OCI-LY7 (cell line): ENCODE data around the gene GPRIN2. TPM values are rescaled to one million over a fixed set of nuclear protein-coding genes. Genes with fewer than 3 reads are reported as not detected.

ENCODE experiments used
- BruUV-seq: library from RNA; stranded (reverse); fragments of 400-500 nt; replicated peaks from 2 replicates; lab custom pipeline; 2021; lab: Mats Ljungman, UMichigan
- CTCF ChIA-PET: fragments of 300-600 bp; sonication (Branson Sonifier 250); formaldehyde crosslinking; loops from one replicate; lab custom pipeline; 2022; ENCODE audit warnings: antibody characterized with exemption; ENCODE audit not compliant: unreplicated experiment; lab: Charles Lee
- POLR2A ChIA-PET: fragments of 300-600 bp; sonication (Branson Sonifier 250); formaldehyde crosslinking; loops from one replicate; lab custom pipeline; 2022; ENCODE audit warnings: antibody characterized with exemption; lab: Charles Lee
- DNase-seq: peaks from one replicate; pipeline ENCODE4 v3.0.0-alpha.2; 2015; ENCODE audit warnings: low spot score
- H2AFZ ChIP-seq: fragments of 200-600 bp; sonication (generic), shearing (Covaris generic); 2 replicates; pipeline ENCODE4 v1.6.1; 2014; ENCODE audit warnings: mild to moderate bottlenecking, antibody characterized with exemption, low read length, moderate library complexity
- H3K27ac ChIP-seq: fragments of 200-600 bp; sonication (generic); 2 replicates; pipeline ENCODE4 v1.5.1; 2014; ENCODE audit warnings: mixed run types, low read depth, mild to moderate bottlenecking, moderate library complexity, low read length, inconsistent platforms; ENCODE audit not compliant: poor library complexity, severe bottlenecking
- H3K36me3 ChIP-seq: fragments of 200-600 bp; sonication (generic); 2 replicates; pipeline ENCODE4 v1.6.1; 2014; ENCODE audit warnings: mild to moderate bottlenecking, antibody characterized with exemption, low read length, moderate library complexity, mixed read lengths; ENCODE audit not compliant: insufficient read depth
- H3K4me1 ChIP-seq: fragments of 200-600 bp; sonication (generic); 2 replicates; pipeline ENCODE4 v1.5.1; 2014; ENCODE audit warnings: mild to moderate bottlenecking, low read length; ENCODE audit not compliant: insufficient read depth, poor library complexity, severe bottlenecking
- H3K4me2 ChIP-seq: fragments of 200-600 bp; sonication (generic); 2 replicates; pipeline ENCODE4 v1.6.1; 2014; ENCODE audit warnings: mild to moderate bottlenecking, low read length
- H3K4me3 ChIP-seq: fragments of 200-600 bp; sonication (generic); 2 replicates; pipeline ENCODE4 v1.5.1; 2014; ENCODE audit warnings: mild to moderate bottlenecking, low read depth, low read length; ENCODE audit not compliant: poor library complexity, severe bottlenecking
- H3K79me2 ChIP-seq: fragments of 200-600 bp; sonication (generic); 2 replicates; pipeline ENCODE4 v1.6.1; 2016; ENCODE audit warnings: low read depth, mild to moderate bottlenecking, low read length, moderate library complexity, mixed read lengths; ENCODE audit not compliant: insufficient read depth
- H3K9me2 ChIP-seq: fragments of 200-600 bp; sonication (generic); 2 replicates; pipeline ENCODE4 v1.6.1; 2016; ENCODE audit warnings: mild to moderate bottlenecking, low read length, mixed read lengths; ENCODE audit not compliant: insufficient read depth
- H3K9me3 ChIP-seq: fragments of 200-600 bp; sonication (generic); 2 replicates; pipeline ENCODE4 v1.6.1; 2014; ENCODE audit warnings: mild to moderate bottlenecking, mixed run types, low read length, mixed read lengths
- H4K20me1 ChIP-seq: fragments of 200-600 bp; sonication (generic); 2 replicates; pipeline ENCODE4 v1.6.1; 2014; ENCODE audit warnings: mild to moderate bottlenecking, antibody characterized with exemption, low read length, moderate library complexity, mixed read lengths; ENCODE audit not compliant: insufficient read depth
- EZH2phosphoT487 ChIP-seq: fragments of 200-600 bp; sonication (generic); IDR thresholded peaks from 2 replicates; pipeline ENCODE4 v1.6.1; 2018; ENCODE audit warnings: low read depth, borderline replicate concordance, mild to moderate bottlenecking, mixed run types, antibody characterized with exemption, low read length, moderate library complexity, mixed read lengths
- intact Hi-C: fragments of 100-400 bp; cut with micrococcal nuclease; formaldehyde crosslinking; loops from one replicate; pipeline ENCODE4 v1.10.0; 2022; ENCODE audit not compliant: unreplicated experiment
- total RNA-seq, 2 experiments: library from RNA; depleted of rRNA in 1 of 2; stranded (reverse); fragments of >200 nt in 1 of 2; shearing (Covaris generic) in 1 of 2; gene quantifications; 2 replicates each; pipeline ENCODE4 v1.2.3, GENCODE V29; 2014 to 2022
- TF ChIP-seq, protein P1 (sequence below): fragments of 200-600 bp; sonication (generic); conservative IDR thresholded peaks from 2 replicates; pipeline ENCODE4 v1.5.1; 2014; ENCODE audit warnings: mild to moderate bottlenecking, antibody characterized with exemption, low read length, moderate library complexity, mixed read lengths

Gene GPRIN2
- total RNA-seq, 2 experiments from 2014 or later = not detected

DNA sequence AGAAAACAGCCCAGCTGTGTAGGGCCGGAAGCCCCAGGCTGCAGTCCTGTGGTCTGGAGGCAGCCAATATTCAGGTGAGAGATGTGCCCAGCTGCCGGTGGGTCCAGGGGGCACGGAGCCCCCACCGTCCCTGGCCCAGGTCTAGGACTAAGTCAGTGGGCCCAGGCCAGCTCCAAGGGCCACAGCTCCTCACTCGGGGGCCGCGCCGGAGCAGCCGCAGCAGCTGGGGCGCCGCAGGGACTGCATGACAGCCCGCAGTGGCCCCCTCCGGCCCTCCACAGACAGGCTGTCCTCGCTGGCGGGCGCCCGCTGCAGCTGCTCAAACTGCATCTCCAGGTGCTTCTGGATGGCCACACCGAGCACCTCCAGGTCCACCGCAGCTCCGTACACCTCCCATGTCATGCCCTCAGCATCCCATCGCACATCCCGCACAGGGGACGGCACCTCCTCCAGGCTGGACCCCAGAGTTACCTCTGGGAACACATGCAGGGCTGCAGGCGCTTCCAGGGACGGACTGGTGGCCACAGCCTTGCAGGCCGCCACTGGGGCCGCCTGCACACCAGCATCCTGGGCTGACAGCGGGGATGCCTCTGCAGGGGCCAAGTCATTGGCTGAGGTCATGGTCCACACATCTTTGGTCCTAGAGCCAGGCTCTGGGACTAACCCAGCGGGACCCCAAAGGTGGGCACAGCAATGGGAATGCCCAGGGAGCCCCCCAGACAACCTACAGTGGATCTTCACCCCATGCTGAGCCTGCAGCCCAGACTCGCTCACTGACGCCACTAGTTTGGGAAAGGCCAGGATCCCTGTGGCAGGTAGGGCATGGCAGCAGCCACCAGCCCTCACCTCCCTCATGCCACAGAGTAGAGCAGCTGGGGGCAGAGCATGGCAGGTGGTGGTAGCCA lies 7.0 kb downstream of the GPRIN2 start:
- no peak overlapping the region for H3K4me3 ChIP-seq
- H3K79me2 ChIP-seq = no peaks in the 10 kb centered on the region
- H4K20me1 ChIP-seq = no peaks in the 10 kb centered on the region
- intact Hi-C loops = no loop called here
- BruUV-seq = no TSS peak
- POLR2A ChIA-PET = no interaction called here
- TF ChIP-seq, protein P1, sequence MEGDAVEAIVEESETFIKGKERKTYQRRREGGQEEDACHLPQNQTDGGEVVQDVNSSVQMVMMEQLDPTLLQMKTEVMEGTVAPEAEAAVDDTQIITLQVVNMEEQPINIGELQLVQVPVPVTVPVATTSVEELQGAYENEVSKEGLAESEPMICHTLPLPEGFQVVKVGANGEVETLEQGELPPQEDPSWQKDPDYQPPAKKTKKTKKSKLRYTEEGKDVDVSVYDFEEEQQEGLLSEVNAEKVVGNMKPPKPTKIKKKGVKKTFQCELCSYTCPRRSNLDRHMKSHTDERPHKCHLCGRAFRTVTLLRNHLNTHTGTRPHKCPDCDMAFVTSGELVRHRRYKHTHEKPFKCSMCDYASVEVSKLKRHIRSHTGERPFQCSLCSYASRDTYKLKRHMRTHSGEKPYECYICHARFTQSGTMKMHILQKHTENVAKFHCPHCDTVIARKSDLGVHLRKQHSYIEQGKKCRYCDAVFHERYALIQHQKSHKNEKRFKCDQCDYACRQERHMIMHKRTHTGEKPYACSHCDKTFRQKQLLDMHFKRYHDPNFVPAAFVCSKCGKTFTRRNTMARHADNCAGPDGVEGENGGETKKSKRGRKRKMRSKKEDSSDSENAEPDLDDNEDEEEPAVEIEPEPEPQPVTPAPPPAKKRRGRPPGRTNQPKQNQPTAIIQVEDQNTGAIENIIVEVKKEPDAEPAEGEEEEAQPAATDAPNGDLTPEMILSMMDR = no peak
- no peak for TF ChIP-seq EZH2phosphoT487
- H3K27ac ChIP-seq = no peak overlapping the region
- H3K4me2 ChIP-seq = no peak overlapping the region
- no peaks in the 10 kb centered on the region for H3K4me1 ChIP-seq
- no peaks in the 10 kb centered on the region for H3K36me3 ChIP-seq
- H3K9me2 ChIP-seq = no peaks in the 10 kb centered on the region
- CTCF ChIA-PET = no interaction called here
- H3K9me3 ChIP-seq = no peaks in the 10 kb centered on the region
- DNase-seq = no peak
- no peak overlapping the region for H2AFZ ChIP-seq

DNA sequence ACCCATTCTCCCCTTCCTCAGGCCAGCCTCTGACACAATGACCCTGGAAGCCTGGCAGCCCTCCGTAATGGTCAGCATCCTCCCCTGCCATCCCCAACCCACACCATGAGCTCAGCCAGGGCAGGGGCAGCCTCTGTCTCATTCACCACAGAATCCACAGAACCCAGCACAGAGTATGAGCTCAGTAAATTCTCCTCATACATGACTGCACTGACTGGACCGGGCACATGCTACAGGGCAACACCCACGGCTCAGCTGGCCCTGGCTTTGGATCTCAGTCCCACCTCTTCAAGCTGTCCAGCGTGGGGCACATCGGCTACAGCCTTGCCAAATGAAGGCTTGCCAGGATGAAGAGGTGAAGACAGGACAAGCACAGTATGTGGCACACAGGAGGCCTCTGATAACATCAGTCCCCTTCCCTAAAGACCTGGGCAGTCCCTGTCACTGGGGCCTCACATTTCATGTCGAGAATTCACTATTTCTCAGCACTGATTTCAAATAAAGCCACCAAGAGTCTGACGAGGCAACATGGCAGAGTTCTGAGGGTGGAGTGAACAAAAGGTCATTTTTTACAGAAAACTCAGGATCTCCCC lies 7.9 kb downstream of the GPRIN2 start:
- H2AFZ ChIP-seq = no peak overlapping the region
- H3K9me3 ChIP-seq = no peaks in the 10 kb centered on the region
- H3K36me3 ChIP-seq = no peaks in the 10 kb centered on the region
- no peaks in the 10 kb centered on the region for H3K79me2 ChIP-seq
- intact Hi-C loops = no loop called here
- no TSS peak for BruUV-seq
- no peak overlapping the region for H3K4me3 ChIP-seq
- no peaks in the 10 kb centered on the region for H3K9me2 ChIP-seq
- TF ChIP-seq, protein P1 = no peak
- TF ChIP-seq EZH2phosphoT487 = no peak
- POLR2A ChIA-PET = no interaction called here
- no peaks in the 10 kb centered on the region for H4K20me1 ChIP-seq
- DNase-seq = no peak
- H3K27ac ChIP-seq = no peak overlapping the region
- no peak overlapping the region for H3K4me2 ChIP-seq
- CTCF ChIA-PET = no interaction called here
- H3K4me1 ChIP-seq = no peaks in the 10 kb centered on the region
